ENCODE results near the gene CNN1.
A peak's percentile ranks its signal among the peaks of the same experiment; 100 is the strongest.

The CNN1 gene

GRCh38 chr19:11513946-11514345 lies 24.7 kb upstream of the CNN1 start:
- no peak for TF ChIP-seq EZH2 (optimal IDR thresholded peaks at IDR 0.05; ENCODE audit: low read depth, low read length)
- TF ChIP-seq, protein P1, sequence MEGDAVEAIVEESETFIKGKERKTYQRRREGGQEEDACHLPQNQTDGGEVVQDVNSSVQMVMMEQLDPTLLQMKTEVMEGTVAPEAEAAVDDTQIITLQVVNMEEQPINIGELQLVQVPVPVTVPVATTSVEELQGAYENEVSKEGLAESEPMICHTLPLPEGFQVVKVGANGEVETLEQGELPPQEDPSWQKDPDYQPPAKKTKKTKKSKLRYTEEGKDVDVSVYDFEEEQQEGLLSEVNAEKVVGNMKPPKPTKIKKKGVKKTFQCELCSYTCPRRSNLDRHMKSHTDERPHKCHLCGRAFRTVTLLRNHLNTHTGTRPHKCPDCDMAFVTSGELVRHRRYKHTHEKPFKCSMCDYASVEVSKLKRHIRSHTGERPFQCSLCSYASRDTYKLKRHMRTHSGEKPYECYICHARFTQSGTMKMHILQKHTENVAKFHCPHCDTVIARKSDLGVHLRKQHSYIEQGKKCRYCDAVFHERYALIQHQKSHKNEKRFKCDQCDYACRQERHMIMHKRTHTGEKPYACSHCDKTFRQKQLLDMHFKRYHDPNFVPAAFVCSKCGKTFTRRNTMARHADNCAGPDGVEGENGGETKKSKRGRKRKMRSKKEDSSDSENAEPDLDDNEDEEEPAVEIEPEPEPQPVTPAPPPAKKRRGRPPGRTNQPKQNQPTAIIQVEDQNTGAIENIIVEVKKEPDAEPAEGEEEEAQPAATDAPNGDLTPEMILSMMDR (IDR thresholded peaks at IDR 0.05; ENCODE audit: low read length), result no peak
- TF ChIP-seq EZH2phosphoT487 (IDR thresholded peaks at IDR 0.05; ENCODE audit: low read length), result no peak
- Histone ChIP-seq H3K27me3 (replicated peaks; ENCODE audit: insufficient read depth, low read length) (no peaks in the 10 kb centered on the region), H2AFZ (ENCODE audit: low read length) (no peak overlapping the region)

GRCh38 chr19:11519138-11519537 lies 19.5 kb upstream of the CNN1 start:
- H2AFZ ChIP-seq (ENCODE audit: low read length), result no peak overlapping the region
- no peak overlapping the region for H3K27ac ChIP-seq (ENCODE audit: low read length)
- no peaks in the 10 kb centered on the region for H3K4me1 ChIP-seq (ENCODE audit: low read length)
- H3K4me2 ChIP-seq (ENCODE audit: low read depth, low read length), result no peak overlapping the region
- no peak for DNase-seq
- no peaks in the 10 kb centered on the region for H3K9me2 ChIP-seq (replicated peaks; ENCODE audit: insufficient read depth, low read length)
- H3K4me3 ChIP-seq (ENCODE audit: low read length), result no peak overlapping the region
- no peaks in the 10 kb centered on the region for H3K27me3 ChIP-seq (replicated peaks; ENCODE audit: insufficient read depth, low read length)
- TF ChIP-seq, protein P1 (IDR thresholded peaks at IDR 0.05; ENCODE audit: low read length), result no peak
- TF ChIP-seq EZH2phosphoT487 (IDR thresholded peaks at IDR 0.05; ENCODE audit: low read length), result no peak
- TF ChIP-seq EZH2 (optimal IDR thresholded peaks at IDR 0.05; ENCODE audit: low read depth, low read length), result no peak
- no peaks in the 10 kb centered on the region for H3K9me3 ChIP-seq (replicated peaks; ENCODE audit: insufficient read depth, low read length)
- no peaks in the 10 kb centered on the region for H3K79me2 ChIP-seq (ENCODE audit: low read length)
- no peak overlapping the region for H3K9ac ChIP-seq (ENCODE audit: low read length)
- H3K36me3 ChIP-seq (replicated peaks; ENCODE audit: insufficient read depth, low read length), result no peaks in the 10 kb centered on the region
- H3F3A ChIP-seq (ENCODE audit: insufficient read depth, low read length), result no peaks in the 10 kb centered on the region
- H4K20me1 ChIP-seq (ENCODE audit: insufficient read depth, low read length), result no peaks in the 10 kb centered on the region

More at GRCh38 chr19:11513946-11514345, 24.7 kb upstream of the CNN1 start:
- Histone ChIP-seq H3K36me3 (replicated peaks; ENCODE audit: insufficient read depth, low read length) (no peaks in the 10 kb centered on the region), H3K4me3 (ENCODE audit: low read length) (no peak overlapping the region), H3F3A (ENCODE audit: insufficient read depth, low read length) (no peaks in the 10 kb centered on the region), H3K9me2 (replicated peaks; ENCODE audit: insufficient read depth, low read length) (no peaks in the 10 kb centered on the region), H3K27ac (ENCODE audit: low read length) (no peak overlapping the region), H3K9me3 (replicated peaks; ENCODE audit: insufficient read depth, low read length) (no peaks in the 10 kb centered on the region), H3K79me2 (ENCODE audit: low read length) (no peaks in the 10 kb centered on the region), H3K9ac (ENCODE audit: low read length) (no peak overlapping the region), H4K20me1 (ENCODE audit: insufficient read depth, low read length) (no peaks in the 10 kb centered on the region), H3K4me2 (ENCODE audit: low read depth, low read length) (no peak overlapping the region), H3K4me1 (ENCODE audit: low read length) (no peaks in the 10 kb centered on the region)
- DNase-seq, result no peak

GRCh38 chr19:11528551-11529341 lies 9.9 kb upstream of the CNN1 start, which contains the start of gene ECSIT:
Gene ECSIT (minus strand): TSS chr19:11529134. CDS start chr19:11519170, 9,964 bp downstream.
- no peaks in the 10 kb centered on the region for H3K4me1 ChIP-seq (ENCODE audit: low read length)
- no peaks in the 10 kb centered on the region for H3K27me3 ChIP-seq (replicated peaks; ENCODE audit: insufficient read depth, low read length)
- DNase-seq, result peak; percentile 96
- TF ChIP-seq, protein P1 (IDR thresholded peaks at IDR 0.05; ENCODE audit: low read length), result no peak
- TF ChIP-seq EZH2phosphoT487 (IDR thresholded peaks at IDR 0.05; ENCODE audit: low read length) (no peak), EZH2 (optimal IDR thresholded peaks at IDR 0.05; ENCODE audit: low read depth, low read length) (no peak)
- H3K4me3 ChIP-seq (ENCODE audit: low read length), result peak within 1 kb of the TSS; percentile 90
- no peaks in the 10 kb centered on the region for H3F3A ChIP-seq (ENCODE audit: insufficient read depth, low read length)
- peak within 1 kb of the TSS; percentile 75 for H3K4me2 ChIP-seq (ENCODE audit: low read depth, low read length)
- no peaks in the 10 kb centered on the region for H3K9me2 ChIP-seq (replicated peaks; ENCODE audit: insufficient read depth, low read length)
- H3K9me3 ChIP-seq (replicated peaks; ENCODE audit: insufficient read depth, low read length), result no peaks in the 10 kb centered on the region
- H3K36me3 ChIP-seq (replicated peaks; ENCODE audit: insufficient read depth, low read length), result no peaks in the 10 kb centered on the region
- H4K20me1 ChIP-seq (ENCODE audit: insufficient read depth, low read length), result no peaks in the 10 kb centered on the region
- H3K27ac ChIP-seq (ENCODE audit: low read length), result peak within 1 kb of the TSS; percentile 67; the same call in 1 of the 2 replicates
- H2AFZ ChIP-seq (ENCODE audit: low read length), result peak within 1 kb of the TSS; percentile 62
- peak within 1 kb of the TSS; percentile 75 for H3K9ac ChIP-seq (ENCODE audit: low read length)
- H3K79me2 ChIP-seq (ENCODE audit: low read length), result peaks cover 16% of the 10 kb centered on the region
